ENCODE results near the gene S100A13.

The S100A13 gene

DNA sequence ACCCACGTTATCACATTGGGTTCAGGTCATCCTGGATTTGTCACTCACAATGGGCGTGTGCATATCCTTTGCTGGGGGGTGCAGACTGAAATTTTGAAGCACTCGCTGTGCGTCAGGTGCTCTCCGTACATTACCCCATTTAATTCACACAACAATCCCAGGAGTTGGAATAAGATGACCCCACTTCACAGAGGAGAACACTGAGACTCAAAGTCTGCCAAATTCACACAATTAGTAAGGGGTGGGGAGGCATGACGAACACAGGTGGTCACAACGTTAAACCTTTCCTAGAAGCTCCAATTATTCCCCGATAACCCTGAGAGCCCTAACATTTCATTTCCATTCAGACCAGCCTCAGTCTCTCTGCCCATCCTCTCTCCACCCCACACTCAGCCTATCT is 57.8 kb downstream of the S100A13 start:
- DNase-seq (ENCODE audit: low read depth) = no peak
